ENCODE results near the gene CLCN1.

CLCN1 gene

DNA sequence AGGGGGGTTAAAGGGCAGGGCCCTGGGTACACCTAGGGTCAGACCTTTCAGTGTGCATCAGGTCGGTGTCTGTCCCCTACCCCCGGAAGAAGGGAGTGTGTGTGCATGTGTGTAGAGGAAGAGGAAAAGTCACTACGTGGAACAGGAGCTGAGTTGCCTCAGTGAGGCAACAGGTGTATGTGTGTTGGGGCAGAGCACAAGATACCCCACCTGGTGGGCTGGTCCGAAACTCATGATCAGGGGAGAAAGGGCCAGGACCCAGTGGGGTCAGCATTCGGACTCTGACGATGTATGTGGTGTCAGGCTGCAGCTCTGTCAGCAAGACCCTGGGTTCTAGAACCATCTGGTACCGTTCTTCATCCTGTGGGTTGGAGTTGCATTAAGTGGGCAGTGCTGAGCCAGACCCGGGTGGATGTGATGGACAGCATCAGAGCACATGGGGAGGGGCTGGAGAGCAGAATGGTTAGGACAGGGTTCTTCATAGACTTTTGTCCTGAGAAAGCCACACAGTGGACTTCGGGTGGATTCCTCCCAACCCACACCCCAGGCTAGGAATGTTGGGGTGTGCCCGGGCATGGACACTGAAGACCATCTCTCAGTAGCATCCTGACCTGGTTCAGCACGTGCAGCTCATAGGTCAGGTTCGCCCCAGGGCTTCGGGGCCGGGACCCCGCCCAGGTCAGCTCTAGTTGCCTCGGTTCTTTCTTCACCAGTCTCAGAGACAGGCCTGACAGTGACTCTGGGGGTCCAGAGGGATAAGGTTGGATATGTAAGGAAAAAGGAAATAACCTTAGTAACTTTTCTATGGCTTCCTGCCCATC, 82.0 kb downstream of the CLCN1 start:
- no peak for DNase-seq (ENCODE audit: low read depth)
- no peak overlapping the region for H3K4me3 ChIP-seq (ENCODE audit: low read depth, low read length)
- no peak for TF ChIP-seq CTCF (conservative IDR thresholded peaks at IDR 0.05; ENCODE audit: low read depth, low read length)

DNA sequence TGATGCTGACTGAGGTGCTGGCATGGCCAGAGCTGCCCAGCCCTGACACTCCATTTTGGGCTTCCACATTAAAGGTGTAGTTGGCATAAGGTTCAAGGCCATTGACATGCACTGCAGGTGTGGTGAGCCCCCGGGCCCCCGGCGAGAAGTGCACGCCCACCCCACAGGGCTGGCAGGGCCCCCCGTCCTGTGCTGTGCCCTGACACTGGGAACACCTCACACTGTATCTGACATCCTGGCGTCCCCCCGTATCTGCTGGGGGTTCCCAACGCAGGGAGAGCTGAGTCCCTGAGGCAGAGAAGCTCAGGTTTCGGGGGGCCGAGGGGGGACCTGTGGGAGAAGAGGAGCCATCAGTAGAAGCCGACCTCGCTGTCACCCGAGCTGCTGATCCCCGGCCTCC, 82.7 kb downstream of the CLCN1 start:
- DNase-seq (ENCODE audit: low read depth) = no peak
- no peak for TF ChIP-seq CTCF (conservative IDR thresholded peaks at IDR 0.05; ENCODE audit: low read depth, low read length)
- H3K4me3 ChIP-seq (ENCODE audit: low read depth, low read length) = no peak overlapping the region

GRCh38 chr7:143399151-143399550, 83.2 kb downstream of the CLCN1 start:
- H3K4me3 ChIP-seq (ENCODE audit: low read depth, low read length) = no peak overlapping the region
- no peak for TF ChIP-seq CTCF (conservative IDR thresholded peaks at IDR 0.05; ENCODE audit: low read depth, low read length)
- DNase-seq (ENCODE audit: low read depth) = no peak

DNA sequence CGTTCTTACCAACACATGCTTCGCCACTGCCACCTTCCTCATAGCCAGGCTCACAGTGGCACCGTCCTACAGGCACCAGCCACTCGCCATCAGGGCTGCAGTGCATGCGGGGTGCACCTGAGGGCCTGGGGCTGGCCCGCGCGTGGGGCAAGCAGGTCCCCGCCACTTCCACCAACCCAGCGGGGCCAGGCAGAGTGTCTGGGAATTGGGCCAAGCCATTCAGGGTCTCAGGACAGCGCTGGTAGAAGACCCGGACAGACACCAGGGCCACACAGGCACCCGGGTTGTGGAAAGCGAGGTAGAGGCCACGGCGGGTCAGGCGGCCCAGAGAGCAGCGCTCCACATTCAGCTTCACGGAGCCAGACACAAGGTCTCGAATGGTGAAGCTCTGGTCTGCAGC, 83.7 kb downstream of the CLCN1 start:
- H3K4me3 ChIP-seq (ENCODE audit: low read depth, low read length) = no peak overlapping the region
- DNase-seq (ENCODE audit: low read depth) = no peak
- no peak for TF ChIP-seq CTCF (conservative IDR thresholded peaks at IDR 0.05; ENCODE audit: low read depth, low read length)

GRCh38 chr7:143401265-143401664, 85.4 kb downstream of the CLCN1 start:
- no peak for DNase-seq (ENCODE audit: low read depth)
- H3K4me3 ChIP-seq (ENCODE audit: low read depth, low read length) = no peak overlapping the region
- TF ChIP-seq CTCF (conservative IDR thresholded peaks at IDR 0.05; ENCODE audit: low read depth, low read length) = no peak
